RWPE1 (cell line): ENCODE data around the gene MRPL23.

Source experiments
- CTCF ChIA-PET: fragments of 350-600 bp; sonication (Branson Sonifier 250); formaldehyde crosslinking; extraction: SDS; loops from one replicate; lab custom pipeline; 2021; lab: Yijun Ruan, JAX
- POLR2A ChIA-PET: fragments of 400-600 bp; formaldehyde crosslinking; extraction: SDS; loops from one replicate; lab custom pipeline; 2020; ENCODE audit warnings: antibody characterized with exemption; ENCODE audit not compliant: low non-redundant PET; lab: Yijun Ruan, JAX
- DNase-seq: peaks from one replicate; pipeline ENCODE4 v3.0.0; 2012; ENCODE audit warnings: low spot score
- H3K27ac ChIP-seq: fragments of 450-650 bp; 2 replicates; pipeline ENCODE4 v1.5.1; 2017
- CTCF ChIP-seq: fragments of 450-650 bp; conservative IDR thresholded peaks from 2 replicates; pipeline ENCODE4 v1.5.1; 2017; ENCODE audit warnings: low read depth, mild to moderate bottlenecking

MRPL23 gene

GRCh38 chr11:1943977-1944376 is 3.2 kb upstream of the MRPL23 start:
- POLR2A ChIA-PET: no interaction called here

GRCh38 chr11:1947592-1948237 is 583 bp downstream of the MRPL23 start:
- POLR2A ChIA-PET: interaction anchor here (0.6 kb wide), 2 partner anchors 40 to 83 kb away, joined by 3 read pairs; no protein-coding TSS in a partner anchor
- no peak overlapping the region for H3K27ac ChIP-seq
- CTCF ChIA-PET: interaction anchor here (0.6 to 2.5 kb wide), 9 partner anchors 8 to 295 kb away, joined by 3 to 16 read pairs (median 3); no protein-coding TSS in a partner anchor
- TF ChIP-seq CTCF: no peak
- DNase-seq: no peak

More at GRCh38 chr11:1943977-1944376, 3.2 kb upstream of the MRPL23 start:
- CTCF ChIA-PET: interaction anchor here (0.5 kb wide), 1 partner anchor 25 kb away, joined by 3 read pairs; no protein-coding TSS in a partner anchor
- H3K27ac ChIP-seq: peak overlapping the region; percentile 94
- TF ChIP-seq CTCF: no peak
- peak; percentile 29 for DNase-seq

GRCh38 chr11:1948389-1948788 is 1.3 kb downstream of the MRPL23 start:
- ChIA-PET POLR2A (no interaction called here), CTCF (interaction anchor here (0.6 to 2.5 kb wide), 9 partner anchors 66 to 296 kb away, joined by 3 to 16 read pairs (median 4); no protein-coding TSS in a partner anchor)
- H3K27ac ChIP-seq: no peak overlapping the region
- DNase-seq: no peak
- TF ChIP-seq CTCF: no peak

GRCh38 chr11:1949302-1949701 is 2.2 kb downstream of the MRPL23 start:
- no peak overlapping the region for H3K27ac ChIP-seq
- no peak for TF ChIP-seq CTCF
- no peak for DNase-seq
- POLR2A ChIA-PET: no interaction called here
- CTCF ChIA-PET: interaction anchor here (0.7 to 2.5 kb wide), 7 partner anchors 67 to 511 kb away, joined by 3 to 16 read pairs (median 4); no protein-coding TSS in a partner anchor

GRCh38 chr11:1949922-1950321 is 2.8 kb downstream of the MRPL23 start:
- CTCF ChIA-PET: interaction anchor here (0.6 to 0.8 kb wide), 4 partner anchors 20 to 297 kb away, joined by 3 to 4 read pairs (median 4); no protein-coding TSS in a partner anchor
- no peak for DNase-seq
- POLR2A ChIA-PET: no interaction called here
- H3K27ac ChIP-seq: no peak overlapping the region
- TF ChIP-seq CTCF: no peak

GRCh38 chr11:1952806-1953482 is 5.8 kb downstream of the MRPL23 start:
- ChIA-PET CTCF (interaction anchor here (0.5 to 1.0 kb wide), 2 partner anchors 247 to 260 kb away, joined by 3 to 4 read pairs; no protein-coding TSS in a partner anchor), POLR2A (no interaction called here)
- no peak overlapping the region for H3K27ac ChIP-seq
- no peak for DNase-seq
- TF ChIP-seq CTCF: no peak
